Kidney glomerular epithelial cell (primary cell): ENCODE results near the gene LKAAEAR1.
"Not testable (repeated sequence)": the region's sequence is repeated elsewhere in the genome, so short reads cannot be mapped to it uniquely, and the experiment has no call there.

Experiments used
- DNase-seq: peaks from one replicate; lab custom pipeline; 2025; lab: John Stamatoyannopoulos, UW

LKAAEAR1 gene

DNA sequence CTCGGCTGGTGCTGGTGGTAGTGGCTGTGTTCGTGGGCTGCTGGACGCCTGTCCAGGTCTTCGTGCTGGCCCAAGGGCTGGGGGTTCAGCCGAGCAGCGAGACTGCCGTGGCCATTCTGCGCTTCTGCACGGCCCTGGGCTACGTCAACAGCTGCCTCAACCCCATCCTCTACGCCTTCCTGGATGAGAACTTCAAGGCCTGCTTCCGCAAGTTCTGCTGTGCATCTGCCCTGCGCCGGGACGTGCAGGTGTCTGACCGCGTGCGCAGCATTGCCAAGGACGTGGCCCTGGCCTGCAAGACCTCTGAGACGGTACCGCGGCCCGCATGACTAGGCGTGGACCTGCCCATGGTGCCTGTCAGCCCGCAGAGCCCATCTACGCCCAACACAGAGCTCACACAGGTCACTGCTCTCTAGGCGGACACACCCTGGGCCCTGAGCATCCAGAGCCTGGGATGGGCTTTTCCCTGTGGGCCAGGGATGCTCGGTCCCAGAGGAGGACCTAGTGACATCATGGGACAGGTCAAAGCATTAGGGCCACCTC is 14.3 kb upstream of the LKAAEAR1 start:
- DNase-seq = no peak

DNA sequence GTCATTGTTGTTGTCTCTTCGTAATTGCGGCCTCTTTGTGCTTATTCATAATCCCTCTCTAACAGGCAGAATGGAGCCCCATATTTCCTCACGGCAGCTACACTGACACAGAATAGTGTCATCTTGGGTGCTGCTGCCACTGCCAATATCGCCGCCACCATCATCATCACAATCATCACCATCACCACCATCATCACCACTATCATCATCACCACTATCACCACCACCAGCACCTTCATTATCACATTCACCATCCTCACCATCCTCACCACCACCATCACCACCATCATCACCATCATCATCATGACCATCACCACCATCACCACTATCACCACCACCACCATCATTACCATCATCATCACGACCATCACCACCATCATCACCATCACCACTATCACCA is 12.3 kb upstream of the LKAAEAR1 start:
- no peak for DNase-seq

- DNase-seq = no peak
These were observed 11.7 kb upstream of the LKAAEAR1 start for GRCh38 chr20:64095927-64096326.

DNA sequence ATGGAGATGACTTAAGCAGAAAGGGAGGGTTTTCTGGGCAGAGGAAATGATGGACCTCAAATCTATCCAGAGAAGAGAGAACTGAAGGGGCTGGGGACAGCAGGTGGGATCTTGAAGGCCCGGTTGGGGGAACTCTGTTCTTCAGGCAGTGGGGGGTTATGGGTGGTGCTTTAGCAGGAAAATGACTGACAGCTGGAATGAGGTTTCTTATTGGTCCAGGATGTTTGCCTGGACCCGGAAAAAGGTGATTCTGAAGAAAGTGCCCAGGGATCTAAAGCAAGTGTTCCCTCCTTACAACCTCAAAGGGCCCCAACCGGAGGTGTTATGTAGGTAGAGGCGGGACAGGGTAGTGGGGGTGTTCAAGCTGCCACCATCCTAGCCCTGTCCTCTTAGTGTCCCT is 11.3 kb upstream of the LKAAEAR1 start:
- DNase-seq = no peak

GRCh38 chr20:64093013-64093503 is 8.9 kb upstream of the LKAAEAR1 start:
- DNase-seq = no peak

DNA sequence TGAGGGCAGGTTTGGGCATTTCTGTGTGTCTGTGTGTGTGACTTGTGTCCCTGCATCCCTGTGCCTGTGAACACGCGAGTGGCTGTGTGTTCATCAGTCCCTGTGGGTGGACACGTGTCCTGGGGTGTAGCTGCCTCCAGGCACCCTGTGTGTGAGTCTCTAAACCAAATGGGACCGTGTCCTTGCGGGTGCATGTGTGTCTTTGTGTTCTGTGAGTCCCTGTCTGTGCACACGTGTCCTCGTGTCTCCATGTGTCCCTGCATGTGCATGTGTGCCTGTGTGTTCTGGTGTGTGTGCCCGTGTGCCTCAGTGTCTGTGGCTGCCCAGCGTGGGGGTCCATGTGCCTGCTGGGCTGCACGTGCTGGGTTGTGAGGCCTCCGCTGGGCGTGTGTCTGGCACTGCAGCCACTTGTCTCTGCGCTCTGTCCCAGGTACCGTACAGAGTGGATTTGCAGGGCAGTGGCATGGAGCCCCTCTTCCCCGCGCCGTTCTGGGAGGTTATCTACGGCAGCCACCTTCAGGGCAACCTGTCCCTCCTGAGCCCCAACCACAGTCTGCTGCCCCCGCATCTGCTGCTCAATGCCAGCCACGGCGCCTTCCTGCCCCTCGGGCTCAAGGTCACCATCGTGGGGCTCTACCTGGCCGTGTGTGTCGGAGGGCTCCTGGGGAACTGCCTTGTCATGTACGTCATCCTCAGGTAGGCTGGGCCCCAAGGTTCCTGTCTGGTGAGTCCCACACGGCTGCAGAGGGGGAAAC is 8.2 kb upstream of the LKAAEAR1 start:
- DNase-seq = no peak

DNA sequence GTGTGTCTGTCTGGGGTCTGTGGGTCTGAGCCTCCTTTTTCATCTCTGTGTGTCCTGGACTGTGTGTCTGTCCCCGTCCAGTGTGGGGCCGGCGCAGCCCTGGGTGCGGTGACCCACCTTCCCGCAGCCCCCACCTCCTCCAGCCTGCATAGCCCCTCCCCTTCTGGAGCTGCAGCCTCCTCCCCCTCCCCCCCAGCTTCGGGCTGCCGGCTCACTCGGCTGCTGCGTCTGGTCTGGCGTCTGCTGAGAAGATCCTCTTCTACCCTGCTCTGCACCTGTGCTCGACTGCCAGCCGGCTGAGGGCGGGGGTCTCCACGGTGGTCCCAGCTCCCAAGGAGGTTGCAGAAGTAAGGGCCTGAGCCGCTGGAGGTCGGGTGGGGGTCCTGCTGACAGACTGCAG is 7.6 kb upstream of the LKAAEAR1 start:
- no peak for DNase-seq

DNA sequence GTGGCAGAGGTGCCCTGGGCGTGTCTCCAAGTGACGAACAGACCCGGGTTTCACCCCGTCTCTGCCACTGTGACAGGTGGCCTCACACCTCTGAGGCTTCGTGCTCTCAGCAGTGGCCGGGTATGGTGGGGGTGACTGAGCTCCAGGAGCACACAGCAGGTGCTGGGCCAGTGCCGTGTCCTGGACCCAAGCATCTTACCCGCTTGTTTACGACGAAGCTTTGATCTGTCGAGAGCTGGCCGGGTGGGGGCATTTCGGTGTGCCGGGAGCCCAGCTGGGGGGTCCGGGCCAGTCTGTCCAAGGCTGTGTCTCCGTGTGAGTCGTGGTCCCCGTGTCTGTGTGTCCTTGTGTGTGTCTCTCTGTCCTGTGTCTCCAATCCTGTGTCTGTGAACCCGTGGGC is 7.1 kb upstream of the LKAAEAR1 start:
- no peak for DNase-seq

GRCh38 chr20:64090165-64090564 is 6.0 kb upstream of the LKAAEAR1 start:
- DNase-seq = no peak

GRCh38 chr20:64088586-64088985 is 4.4 kb upstream of the LKAAEAR1 start:
- not testable (repeated sequence) for DNase-seq

DNA sequence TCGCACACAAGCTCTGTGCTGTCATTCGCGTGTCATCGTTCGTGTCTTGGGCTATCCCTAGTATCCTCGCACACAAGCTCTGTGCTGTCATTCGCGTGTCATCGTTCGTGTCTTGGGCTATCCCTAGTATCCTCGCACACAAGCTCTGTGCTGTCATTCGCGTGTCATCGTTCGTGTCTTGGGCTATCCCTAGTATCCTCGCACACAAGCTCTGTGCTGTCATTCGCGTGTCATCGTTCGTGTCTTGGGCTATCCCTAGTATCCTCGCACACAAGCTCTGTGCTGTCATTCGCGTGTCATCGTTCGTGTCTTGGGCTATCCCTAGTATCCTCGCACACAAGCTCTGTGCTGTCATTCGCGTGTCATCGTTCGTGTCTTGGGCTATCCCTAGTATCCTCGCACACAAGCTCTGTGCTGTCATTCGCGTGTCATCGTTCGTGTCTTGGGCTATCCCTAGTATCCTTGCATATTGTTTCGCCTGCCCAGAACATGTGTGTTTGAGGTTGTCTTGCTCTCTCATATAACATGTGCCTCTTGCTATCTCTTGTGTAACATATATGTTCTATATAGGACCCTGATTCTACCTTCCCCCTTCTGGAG is 3.1 kb upstream of the LKAAEAR1 start:
- not testable (repeated sequence) for DNase-seq

DNA sequence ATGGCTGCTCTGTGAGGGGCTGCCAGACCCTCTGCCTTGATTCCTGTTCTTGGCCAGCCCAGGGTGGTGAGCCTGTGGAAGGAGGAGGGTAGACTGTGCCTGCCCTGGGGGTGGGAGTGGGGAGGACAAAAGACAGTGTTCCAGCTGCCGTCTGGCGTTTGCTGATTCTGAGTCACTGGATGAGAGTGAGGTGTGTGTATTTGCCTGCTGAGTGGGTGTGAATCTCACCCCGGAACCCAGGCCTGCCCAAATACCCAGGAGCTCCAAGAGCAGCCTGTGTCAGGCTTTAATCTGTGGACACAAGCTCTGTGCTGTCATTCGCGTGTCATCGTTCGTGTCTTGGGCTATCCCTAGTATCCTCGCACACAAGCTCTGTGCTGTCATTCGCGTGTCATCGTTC is 2.6 kb upstream of the LKAAEAR1 start:
- DNase-seq = no peak

- no peak for DNase-seq
These were observed 521 bp upstream of the LKAAEAR1 start for GRCh38 chr20:64084685-64085152.

GRCh38 chr20:64083378-64083803 is 807 bp downstream of the LKAAEAR1 start:
- peak; percentile 9 for DNase-seq

- DNase-seq = no peak
These were observed 1.3 kb downstream of the LKAAEAR1 start for GRCh38 chr20:64082820-64083377.

- DNase-seq = no peak
These were observed 2.0 kb downstream of the LKAAEAR1 start for GRCh38 chr20:64082126-64082731.

GRCh38 chr20:64081624-64081964 is 2.6 kb downstream of the LKAAEAR1 start:
- no peak for DNase-seq

- no peak for DNase-seq
These were observed 3.2 kb downstream of the LKAAEAR1 start for GRCh38 chr20:64080813-64081623.

DNA sequence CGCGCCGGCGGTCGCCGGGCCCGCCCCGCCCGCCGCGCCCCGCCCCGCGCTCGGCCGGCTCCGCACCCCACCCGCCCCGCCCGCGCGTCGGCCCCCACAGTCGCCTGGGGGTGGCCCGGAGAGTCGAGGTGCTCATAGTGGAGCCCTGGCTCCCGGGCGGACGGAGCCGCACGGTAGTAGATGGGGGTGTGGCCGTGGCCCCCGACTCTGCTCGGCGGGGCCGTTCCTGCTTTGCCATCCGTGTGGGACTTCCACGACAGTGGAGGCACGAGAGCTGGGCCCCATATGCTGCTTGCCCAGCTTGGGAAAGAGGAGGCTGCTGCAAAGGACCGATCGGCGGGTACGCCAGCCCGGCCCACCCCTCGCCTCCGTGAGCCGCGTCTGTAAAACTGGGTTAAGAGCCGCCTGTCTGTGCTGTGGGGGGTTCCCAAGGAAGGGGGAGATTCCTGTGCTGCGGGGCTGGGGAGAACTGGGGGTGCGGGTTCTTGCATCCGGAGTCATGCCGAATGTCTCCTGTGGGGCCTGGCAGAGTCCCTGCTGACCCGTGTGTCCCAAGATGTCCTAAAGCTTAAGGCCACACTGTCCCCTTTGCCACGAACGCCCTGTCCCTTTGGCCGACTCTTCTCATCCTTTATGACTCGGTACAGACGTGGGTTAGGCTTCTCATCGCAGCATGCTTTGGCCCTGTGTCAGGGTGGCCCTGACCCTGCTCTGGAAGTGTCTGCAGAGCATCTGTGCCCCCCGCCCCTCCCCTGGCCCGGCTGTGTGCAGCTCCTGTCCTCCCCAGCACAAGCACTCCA is 4.0 kb downstream of the LKAAEAR1 start, which contains the start of gene OPRL1:
OPRL1 (plus strand) TSS at position 70 of the 800 bp plus-strand sequence. CDS start 12,639 bp downstream, outside the sequence.
- DNase-seq = no peak

- DNase-seq = peak; percentile 8
These were observed 4.8 kb downstream of the LKAAEAR1 start, which contains the start of gene RGS19 for GRCh38 chr20:64079273-64080012. Gene RGS19, minus strand, starts transcription at chr20:64079518. Its CDS starts 2,632 bp downstream, at chr20:64076886.
